CD4-positive, alpha-beta T cell treated with Interleukin-6 at 100 ng/mL for 8 hours (primary cell): ENCODE results near the gene YPEL5.
"Not testable (repeated sequence)": the region's sequence is repeated elsewhere in the genome, so short reads cannot be mapped to it uniquely, and the experiment has no call there.

Experiments
- DNase-seq: peaks from one replicate; pipeline ENCODE4 v3.0.0-alpha.2; 2020; ENCODE audit warnings: mixed read lengths, low spot score

Gene YPEL5

DNA sequence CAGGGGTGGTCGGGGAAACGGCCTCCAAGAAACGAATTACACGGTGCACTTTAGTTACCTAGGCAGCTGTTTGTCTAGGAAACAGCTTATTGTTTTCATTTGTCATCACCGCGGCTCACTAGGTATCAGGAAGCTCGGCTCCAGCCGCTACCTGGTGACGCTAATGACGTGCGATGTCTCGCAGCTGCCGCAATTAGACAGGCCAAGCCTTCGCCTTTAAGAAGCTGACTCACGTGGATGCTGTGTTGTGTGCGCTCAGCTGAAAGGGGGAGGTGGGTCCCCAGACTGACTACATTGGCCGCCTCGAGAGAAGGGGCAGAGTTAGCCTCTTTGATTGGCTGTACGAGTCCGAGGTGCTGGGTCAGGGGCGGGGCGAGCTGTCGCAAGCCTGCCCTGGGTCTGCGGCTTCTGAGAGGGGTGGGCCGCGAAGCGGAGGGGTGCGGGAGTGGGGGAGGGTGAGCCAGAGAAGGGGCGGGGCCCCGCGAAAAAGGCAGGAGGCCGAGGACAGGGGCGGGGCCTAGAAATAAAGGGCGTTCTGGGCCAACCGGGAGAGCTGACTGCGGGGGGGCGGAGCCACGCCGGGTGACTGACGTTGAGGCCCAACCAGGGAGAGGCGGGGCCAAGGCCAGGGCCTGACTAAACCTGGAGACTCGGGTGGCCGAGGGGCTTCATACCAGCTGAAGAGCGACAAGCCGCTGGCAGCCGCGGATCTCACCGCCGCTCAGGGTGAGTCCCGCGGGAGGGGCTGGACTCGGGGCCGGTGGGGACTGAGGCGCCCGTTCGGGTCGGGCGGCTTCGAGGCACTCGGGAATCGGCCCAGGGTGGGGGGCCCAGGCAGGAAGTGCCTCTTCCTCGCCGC is at the start of gene YPEL5:
YPEL5 (plus strand) TSS at position 671 of the 859 bp plus-strand sequence. CDS start 9,645 bp downstream, outside the sequence.
- DNase-seq: peak; percentile 100

DNA sequence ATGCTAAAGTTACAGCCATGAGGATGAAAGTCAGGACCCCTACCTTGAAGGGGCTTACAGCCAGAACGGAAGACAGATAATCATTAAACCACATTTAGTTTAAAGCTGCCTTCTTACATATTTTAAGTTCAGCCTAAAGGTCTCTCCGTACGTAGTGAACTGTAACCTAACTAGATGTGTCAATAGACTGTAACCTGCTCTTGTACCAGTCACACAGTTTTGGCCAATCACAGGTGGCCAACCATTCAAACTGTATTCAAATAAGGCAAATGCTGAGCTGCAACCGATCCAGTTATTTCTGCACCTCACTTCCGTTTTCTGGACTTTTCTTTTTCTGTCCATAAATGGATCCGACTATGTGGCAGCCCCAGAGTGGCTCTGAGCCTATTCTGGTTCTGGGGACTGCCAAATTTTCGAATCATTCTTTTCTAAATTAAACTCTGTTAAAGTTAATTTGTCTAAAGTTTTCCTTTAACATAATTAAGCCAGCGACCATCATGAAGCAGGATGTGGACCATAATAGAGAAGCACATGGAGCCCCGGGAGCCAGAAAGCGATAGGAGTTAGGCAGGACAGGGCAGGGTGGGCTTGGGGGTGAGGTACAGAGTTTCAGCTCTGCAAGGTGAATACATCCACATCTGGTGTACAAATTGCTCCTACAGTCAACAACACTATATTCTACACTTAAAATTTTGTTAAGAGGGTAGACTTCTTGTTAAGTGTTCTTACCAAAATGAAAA is 48.4 kb upstream of the YPEL5 start:
- no peak for DNase-seq

DNA sequence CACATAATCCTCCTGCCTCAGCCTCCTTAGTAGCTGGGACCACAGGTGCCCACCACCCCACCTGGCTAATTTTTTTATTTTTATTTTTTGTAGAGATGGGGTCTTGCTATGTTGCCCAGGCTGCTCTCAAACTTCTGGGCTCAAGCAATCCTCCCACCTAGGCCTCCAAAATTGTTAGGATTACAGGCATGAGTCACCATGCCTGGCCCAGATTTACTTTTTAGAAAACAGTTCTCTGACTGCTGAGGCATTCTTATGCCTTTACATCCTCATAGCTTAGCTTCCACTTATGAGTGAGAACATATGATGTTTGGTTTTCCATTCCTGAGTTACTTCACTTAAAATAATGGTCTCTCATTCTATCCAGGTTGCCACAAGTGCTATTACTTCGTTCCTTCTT is 47.4 kb upstream of the YPEL5 start:
- DNase-seq: not testable (repeated sequence)

DNA sequence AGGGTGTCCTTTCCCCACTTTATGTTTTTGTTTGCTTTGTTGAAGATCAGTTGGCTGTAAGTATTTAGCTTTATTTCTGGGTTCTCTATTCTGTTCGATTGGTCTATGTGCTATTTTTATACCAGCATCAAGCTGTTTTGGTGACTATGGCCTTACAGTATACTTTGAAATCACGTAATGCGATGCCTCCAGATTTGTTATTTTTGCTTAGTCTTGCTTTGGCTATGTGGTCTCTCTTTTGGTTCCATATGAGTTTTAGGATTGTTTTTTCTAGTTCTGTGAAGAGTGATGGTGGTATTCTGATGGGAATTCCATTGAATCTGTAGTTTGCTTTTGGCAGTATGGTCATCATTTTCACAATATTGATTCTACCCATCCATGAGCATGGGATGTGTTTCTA is 46.1 kb upstream of the YPEL5 start:
- DNase-seq: not testable (repeated sequence)

DNA sequence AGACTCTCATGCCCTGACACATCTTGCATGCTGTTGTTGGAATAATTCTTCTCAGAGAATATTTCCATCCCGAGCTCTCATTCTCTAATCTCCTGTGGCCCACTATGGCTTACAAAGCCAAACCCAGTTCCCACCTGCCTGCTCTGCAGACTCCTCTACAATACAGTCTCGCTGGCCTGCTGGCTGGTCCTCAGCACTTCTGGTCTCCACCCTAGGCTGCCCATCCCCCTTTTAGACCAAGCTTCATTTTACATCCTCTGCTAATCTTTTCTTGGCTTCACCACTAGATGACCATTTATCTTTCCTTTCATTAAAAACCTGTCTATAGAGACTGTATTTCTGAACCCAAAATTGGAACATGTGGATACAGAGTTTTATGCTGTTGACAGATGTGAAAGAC is 42.5 kb upstream of the YPEL5 start:
- no peak for DNase-seq

DNA sequence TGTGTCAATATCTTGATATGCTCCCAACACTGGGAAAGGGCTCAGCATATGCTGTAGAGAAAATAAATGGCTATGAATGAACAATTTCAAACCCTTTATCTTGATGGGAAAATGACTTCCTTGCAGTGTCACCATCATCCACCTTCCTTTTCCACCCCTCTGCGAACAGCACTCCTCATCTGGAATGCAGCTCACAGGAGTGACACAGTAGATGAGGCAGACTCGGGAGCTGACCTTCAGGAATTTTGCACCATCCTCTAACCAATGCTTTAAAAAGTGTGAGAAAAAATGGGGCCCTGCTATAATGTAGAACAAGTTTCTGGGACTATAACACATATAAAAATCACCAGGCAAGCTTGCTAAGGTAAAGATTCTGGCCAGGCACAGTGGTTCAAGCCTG is 41.3 kb upstream of the YPEL5 start:
- no peak for DNase-seq

DNA sequence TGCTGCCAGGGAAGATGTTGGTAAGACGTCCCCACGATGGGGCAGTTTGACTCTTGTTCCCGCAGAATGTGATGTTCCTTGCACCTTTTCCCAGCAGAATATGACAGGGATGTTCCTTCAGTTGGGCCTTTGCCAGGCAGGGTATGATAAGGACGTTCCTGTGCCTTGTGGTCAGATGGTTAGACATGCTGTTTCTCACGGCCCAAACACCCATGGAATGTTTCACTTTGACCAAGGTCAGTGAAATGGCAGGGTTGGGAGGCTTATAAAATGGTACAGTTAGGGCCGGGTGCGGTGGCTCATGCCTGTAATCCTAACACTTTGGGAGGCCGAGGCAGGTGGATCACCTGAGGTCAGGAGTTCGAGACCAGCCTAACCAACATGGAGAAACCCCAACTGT is 40.3 kb upstream of the YPEL5 start:
- no peak for DNase-seq

DNA sequence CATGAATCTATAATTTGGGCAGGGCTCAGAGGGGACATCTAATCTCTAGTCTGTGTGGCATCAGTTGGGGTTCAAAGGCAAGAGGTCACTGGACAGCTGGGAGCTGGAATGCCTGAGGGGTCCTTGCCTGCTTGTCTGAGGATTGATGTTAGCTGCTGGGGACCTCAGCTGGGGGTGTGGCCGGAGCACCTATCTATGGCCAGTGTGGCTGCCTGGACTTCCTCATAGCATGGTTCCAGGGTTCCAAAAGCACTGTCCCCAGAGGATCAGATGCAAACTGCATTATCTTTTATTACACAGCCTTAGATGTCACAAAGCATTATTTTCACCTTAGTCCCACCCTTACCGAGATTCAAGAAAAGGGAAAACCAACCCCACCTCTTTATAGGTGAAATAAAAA is 38.6 kb upstream of the YPEL5 start:
- no peak for DNase-seq

DNA sequence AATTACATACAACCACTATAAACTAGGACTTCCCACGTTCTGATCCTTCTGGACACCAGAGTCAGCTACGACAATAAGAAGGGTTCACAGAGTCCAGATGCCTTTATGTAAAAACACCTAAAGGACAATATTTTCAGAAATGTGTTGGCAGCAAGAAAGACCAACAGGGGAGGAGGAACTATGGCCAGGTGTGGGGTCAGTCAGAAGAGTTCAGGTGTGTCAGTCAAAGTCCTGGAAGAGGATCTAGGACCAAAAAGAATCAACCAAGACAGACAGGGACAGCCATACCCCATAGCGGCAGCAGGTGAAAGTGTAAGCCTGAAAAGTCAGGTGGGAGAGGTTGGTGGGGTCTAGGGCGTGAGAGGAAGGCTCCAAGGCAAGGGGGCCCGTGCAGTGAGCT is 38.0 kb upstream of the YPEL5 start:
- DNase-seq: no peak

DNA sequence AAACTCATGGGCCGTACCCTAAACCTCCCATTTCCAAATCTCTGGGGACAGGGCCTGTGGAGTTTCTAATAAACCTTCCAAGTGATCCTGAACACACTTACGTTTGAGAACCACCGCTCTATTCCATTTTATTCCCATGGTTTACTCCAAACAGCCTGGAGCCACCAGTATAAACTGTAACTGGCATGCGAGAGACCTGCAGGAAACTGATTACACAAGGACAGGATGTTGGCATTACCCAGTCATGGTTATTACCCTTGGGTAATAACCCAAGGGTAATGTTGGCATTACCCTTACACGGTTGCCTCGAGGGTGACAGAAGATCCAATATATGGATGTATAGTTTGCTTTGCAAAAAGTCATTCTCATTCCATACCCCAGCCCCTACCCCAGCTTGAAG is 37.0 kb upstream of the YPEL5 start:
- no peak for DNase-seq

DNA sequence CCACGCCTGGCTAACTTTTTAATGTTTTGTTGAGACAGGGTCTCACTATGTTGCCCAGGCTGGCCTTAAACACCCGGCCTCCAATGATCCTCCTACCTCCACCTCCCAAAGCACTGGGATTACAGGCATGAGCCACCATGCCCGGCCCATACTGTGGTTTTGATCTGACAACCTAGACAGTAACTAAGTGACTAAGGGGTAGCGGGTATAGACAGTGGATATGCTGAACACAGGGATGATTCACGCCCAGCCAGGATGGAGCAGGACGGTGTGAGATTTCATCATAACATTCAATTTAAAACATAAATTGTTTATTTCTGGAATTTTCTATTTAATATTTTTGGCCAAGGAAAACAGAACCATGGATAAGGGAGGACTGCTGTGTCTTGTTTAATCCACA is 36.0 kb upstream of the YPEL5 start:
- DNase-seq: no peak

DNA sequence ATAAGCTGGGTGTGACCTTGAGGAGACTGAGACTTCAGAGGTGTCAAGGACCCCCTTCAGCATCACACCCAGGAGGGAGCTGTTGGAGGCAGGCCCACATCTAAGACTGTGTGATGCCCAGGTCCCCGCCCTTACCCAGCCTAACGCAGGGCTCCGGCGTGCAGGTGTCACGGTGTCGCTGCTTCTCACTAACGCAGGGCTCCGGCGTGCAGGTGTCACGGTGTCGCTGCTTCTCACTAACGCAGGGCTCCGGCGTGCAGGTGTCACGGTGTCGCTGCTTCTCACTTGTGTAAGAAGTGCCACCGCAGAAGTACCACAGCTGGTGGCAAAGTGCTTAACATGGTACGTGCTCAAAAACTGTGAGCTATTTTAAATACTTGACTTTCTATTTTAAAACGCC is 35.6 kb upstream of the YPEL5 start:
- DNase-seq: not testable (repeated sequence)

DNA sequence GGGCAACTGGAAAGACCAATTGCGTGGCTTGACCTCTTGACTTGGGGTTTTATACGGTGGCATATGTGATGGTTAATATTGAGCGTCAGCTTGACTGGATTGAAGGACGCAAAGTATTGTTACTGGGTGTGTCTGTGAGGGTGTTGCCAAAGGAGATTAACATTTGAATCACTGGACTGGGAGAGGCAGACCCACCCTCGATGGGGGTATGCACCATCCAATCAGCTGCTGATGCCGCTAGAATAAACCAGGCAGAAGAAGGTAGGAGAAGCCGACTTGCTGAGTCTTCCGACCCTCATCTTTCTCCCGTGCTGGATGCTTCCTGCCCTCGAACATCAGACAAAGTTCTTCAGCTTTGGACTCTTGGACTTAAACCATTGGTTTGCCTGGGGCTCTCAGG is 34.2 kb upstream of the YPEL5 start:
- no peak for DNase-seq

DNA sequence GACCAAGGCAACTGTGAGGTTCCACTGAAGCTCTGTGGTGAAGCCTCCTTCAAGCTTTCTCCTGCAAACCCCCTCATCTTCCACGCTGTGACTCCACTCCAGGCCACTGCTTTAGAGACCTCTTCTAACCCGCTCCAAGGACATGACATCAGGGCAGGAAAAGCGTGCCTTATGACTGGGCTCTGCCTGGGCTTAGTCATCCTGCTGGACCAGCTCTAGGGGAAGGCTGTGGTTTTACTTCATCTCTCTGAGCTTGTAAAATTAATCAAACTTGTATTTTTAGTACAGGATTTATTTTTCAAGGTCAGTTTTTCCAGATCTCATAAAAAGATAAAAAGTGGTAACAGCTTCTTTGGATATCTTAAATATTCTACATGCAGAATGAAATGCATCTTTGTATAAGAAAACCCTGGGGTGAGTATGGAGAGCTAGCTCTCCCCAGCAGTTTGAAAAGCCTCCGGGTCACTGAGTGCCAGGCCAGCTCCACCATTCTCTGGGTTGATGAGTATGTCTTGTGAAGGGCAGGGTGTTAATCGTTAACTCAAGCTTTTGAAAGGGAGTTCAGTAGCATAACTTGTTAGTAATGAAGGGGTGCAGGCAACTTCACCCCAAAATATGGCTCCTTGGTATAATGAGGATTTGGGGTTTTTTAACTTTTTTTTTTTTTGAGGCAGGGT is 33.1 kb upstream of the YPEL5 start:
- DNase-seq: no peak

DNA sequence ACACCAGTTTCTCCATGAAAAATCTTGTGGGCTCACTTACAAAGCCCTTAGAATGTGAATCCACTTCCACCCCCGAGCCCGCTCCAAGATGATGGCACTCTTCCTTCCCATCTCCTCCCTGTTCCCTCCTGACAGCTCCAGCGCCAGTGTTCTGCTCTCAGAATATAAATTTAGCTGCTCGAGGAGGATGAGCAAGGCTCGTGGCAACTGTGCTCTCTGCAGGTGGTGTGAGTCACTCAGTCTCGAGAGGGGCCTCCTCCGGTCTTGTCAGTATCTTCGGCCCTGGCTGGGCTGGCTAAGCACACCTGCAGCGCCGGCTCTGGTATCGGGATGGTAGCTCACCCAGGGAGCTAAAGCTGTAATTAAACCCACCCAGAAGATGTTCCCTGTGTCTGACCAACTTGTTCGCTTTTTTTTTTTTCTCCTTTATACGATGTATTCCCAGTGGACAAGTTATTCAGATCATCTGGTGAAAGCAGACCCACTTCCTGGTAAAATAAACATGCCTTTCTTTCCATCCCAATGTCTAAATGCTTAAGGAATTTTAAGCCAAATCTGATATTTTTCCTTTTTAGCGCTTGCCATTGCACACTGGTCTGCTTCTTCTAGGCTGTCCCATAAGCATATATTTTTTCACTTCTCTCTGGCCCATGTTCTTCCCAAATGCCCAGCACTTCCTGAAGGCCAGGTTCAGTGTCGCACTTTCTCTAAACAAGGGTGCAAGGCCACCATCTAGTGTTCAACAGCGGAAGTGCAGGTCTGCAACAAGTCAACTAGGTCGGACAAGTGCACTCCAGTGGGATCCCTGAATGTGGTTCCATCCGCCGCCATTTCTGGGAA is 31.4 kb upstream of the YPEL5 start:
- peak; percentile 48 for DNase-seq

DNA sequence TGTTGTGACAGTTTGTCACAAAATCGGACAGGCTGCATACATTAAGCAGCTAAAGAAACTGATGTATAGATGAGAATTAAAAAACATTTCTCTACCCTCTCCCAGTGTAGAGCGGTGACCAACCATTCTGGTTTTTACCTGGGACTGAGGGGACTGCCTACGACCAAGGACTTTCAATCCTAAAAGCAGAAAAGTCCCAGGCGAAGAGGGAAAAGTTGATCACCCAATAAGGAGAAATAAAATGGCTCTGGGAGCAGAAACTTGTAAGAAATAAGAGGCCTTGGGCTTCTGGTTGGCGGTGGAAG is 30.9 kb upstream of the YPEL5 start:
- no peak for DNase-seq

DNA sequence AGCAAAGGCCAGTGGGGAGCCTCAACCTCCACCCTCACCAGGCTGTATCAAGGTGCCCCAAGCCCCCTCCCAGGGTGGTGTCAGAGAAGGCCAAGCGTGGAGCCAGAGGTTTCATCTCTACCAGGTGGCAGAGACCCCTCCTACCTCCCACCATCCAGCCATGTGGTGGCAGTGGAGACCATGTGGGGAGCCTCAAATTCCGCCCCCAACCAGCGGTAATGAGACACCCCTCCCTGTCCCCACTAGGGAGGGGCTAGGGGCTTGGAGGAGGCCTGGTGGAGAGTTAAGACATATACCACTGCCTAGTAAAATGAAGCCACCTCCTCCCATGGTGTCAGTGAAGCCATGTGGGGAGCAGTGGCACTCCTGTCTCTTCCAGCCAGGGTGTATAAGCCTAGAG is 24.4 kb upstream of the YPEL5 start:
- no peak for DNase-seq

DNA sequence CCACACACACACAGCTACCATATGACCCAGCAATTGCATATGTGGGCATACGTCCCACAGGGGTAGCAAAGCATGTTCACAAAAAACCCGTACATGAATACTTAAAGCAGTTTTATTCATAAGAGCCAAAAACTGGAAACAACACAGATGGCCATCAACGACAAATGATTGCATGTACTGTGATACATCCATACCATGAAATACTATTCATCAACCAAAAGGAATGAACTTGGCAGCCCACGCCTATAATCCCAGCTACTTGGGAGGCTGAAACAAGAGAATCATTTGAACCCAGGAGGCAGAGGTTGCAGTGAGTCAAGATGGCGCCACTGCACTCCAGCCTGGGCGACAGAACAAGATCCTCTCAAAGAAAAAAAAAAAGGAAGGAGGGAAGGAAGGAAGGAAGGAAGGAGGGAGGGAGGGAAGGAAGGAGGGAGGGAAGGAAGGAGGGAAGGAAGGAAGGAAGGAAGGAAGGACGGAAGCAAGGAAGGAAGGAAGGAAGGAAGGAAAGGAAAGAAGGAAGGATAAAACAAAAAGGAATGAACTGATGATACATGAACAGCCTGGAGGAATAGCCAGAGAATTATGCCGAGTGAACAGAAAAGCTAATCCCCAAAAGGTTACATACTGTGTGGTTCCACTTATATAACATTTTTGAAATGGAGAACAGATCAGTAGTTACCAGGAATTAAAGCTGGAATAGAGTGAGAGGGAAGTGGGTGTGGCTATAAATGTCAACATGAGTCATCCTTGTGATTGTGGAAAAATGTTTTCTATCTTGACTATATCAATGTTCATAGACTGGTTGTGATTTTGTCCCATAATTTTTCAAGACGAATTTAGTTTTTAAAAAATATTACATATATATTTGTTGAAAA is 19.6 kb upstream of the YPEL5 start:
- no peak for DNase-seq

DNA sequence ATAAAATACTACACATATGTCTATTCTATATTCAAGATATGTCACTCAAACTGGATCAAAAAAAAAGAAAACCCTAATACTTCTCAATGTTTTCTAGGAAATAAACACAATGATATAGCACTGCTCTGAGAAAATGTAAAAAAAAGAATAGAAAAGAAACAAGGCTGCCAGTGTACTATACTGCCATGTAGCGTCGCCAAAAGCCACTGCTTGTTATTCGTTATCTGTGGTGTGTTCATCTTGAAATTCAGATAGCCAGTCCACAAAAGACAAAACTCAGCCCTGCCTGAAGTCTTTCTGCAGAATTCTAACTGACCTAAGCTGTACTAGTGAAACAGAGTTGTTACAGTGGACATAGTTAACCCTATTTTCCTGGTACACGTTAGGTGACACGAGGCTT is 12.2 kb upstream of the YPEL5 start:
- no peak for DNase-seq

DNA sequence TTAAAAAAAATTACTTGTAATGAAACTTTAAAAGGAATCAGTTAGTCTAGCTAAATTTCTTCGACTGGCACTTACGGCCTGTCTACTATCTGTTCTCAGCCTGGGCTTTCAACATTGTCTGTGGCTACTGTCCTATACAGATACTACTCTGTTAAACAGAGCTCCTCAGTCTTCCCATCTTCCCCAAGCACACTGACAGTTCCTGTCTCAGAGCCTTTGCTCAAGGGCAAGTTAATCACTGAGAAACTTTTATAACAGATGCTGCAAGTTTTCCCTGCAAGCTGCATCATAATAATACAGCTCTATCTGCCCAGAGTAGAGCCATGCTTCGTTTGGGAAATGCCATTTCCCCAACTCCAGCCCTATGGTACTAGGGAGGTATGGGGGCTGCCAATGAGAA is 11.3 kb upstream of the YPEL5 start:
- no peak for DNase-seq

DNA sequence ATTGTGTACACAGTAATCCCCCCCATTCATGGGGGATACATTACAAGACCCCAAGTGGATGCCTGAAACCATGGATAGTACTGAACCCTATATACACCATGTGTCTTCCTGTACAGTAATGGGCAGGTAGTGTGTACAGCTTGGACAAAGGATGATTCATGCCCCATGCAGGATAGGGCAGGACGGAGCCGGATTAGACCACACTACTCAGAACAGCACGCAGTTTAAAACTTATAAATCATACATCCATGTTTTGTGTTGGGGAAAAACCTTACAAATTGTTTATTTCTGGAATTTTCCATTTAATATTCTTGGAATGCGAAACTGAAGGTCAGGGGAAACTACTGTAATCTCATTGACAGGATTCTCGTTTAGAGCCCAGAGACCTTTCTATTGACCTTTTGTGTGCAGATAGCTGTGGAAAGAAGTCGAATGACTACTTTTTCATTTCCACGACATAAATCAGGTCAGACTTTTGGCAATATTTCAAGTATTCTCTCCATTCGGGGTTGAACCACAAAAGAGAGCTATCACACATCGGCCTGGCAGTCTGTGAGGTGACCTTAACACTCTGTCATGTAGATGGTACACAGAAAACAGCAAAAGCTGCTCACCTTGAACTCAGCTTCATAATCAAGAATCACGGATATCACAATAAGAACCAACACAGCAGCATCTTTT is 9.9 kb upstream of the YPEL5 start:
- DNase-seq: no peak
